ENCODE results near the gene UFSP2.

- TF ChIP-seq FOXA1 (IDR thresholded peaks at IDR 0.05): no peak
- TF ChIP-seq ELF4 (IDR thresholded peaks at IDR 0.05): no peak
- no peak for TF ChIP-seq LEF1 (IDR thresholded peaks at IDR 0.05; ENCODE audit: borderline replicate concordance)
These were observed 43.2 kb upstream of the UFSP2 start for GRCh38 chr4:185468999-185469398.
